Calu3 (cell line): ENCODE data around the gene CCDC97. TPM values are rescaled to one million over a fixed set of nuclear protein-coding genes. Genes with fewer than 3 reads are reported as not detected.

ENCODE experiments used
- BruUV-seq: library from RNA; stranded (reverse); fragments of 400-500 nt; replicated peaks from 2 replicates; lab custom pipeline; 2021; lab: Mats Ljungman, UMichigan
- CTCF ChIA-PET: fragments of 300-600 bp; sonication (Branson Sonifier 250); formaldehyde crosslinking; loops from one replicate; lab custom pipeline; 2022; ENCODE audit warnings: antibody characterized with exemption; lab: Charles Lee
- DNase-seq: peaks from one replicate; pipeline ENCODE4 v3.0.0; 2022
- H3K27ac Mint-ChIP-seq: one replicate; pipeline ENCODE4 v1.8.0; 2022; ENCODE audit warnings: mixed read lengths; ENCODE audit not compliant: unreplicated experiment
- H3K27me3 Mint-ChIP-seq: one replicate; pipeline ENCODE4 v1.8.0; 2022; ENCODE audit warnings: mixed read lengths; ENCODE audit not compliant: unreplicated experiment
- H3K36me3 Mint-ChIP-seq: one replicate; pipeline ENCODE4 v1.8.0; 2022; ENCODE audit warnings: mild to moderate bottlenecking, moderate library complexity, mixed read lengths; ENCODE audit not compliant: insufficient read depth, unreplicated experiment
- H3K4me1 Mint-ChIP-seq: one replicate; pipeline ENCODE4 v1.8.0; 2022; ENCODE audit warnings: mild to moderate bottlenecking, low read depth, mixed read lengths; ENCODE audit not compliant: unreplicated experiment
- H3K4me3 Mint-ChIP-seq: one replicate; pipeline ENCODE4 v1.8.0; 2022; ENCODE audit warnings: mild to moderate bottlenecking, low read depth, moderate library complexity, mixed read lengths; ENCODE audit not compliant: unreplicated experiment
- H3K9me3 Mint-ChIP-seq: one replicate; pipeline ENCODE4 v1.8.0; 2022; ENCODE audit warnings: low read depth, mixed read lengths; ENCODE audit not compliant: unreplicated experiment
- CTCF ChIP-seq: fragments of 200-600 bp; IDR thresholded peaks from one replicate; pipeline ENCODE4 v1.8.0; 2022; ENCODE audit warnings: antibody characterized with exemption; ENCODE audit not compliant: unreplicated experiment
- intact Hi-C: fragments of 100-400 bp; cut with micrococcal nuclease; formaldehyde crosslinking; loops from one replicate; pipeline ENCODE4 v1.10.0; 2022; ENCODE audit not compliant: unreplicated experiment
- total RNA-seq: library from RNA; stranded (reverse); gene quantifications from 2 replicates; pipeline ENCODE4 v1.2.3, GENCODE V29; 2022

Gene CCDC97
- total RNA-seq, 1 experiment from 2014 or later, result 45.8 TPM

GRCh38 chr19:41363371-41363752 is 53.4 kb downstream of the CCDC97 start:
- DNase-seq, result no peak
- Mint-ChIP-seq H3K4me3 (peak overlapping the region; percentile 95), H3K36me3 (peaks cover 31% of the 10 kb centered on the region), H3K4me1 (peaks cover 34% of the 10 kb centered on the region), H3K27me3 (no peaks in the 10 kb centered on the region), H3K27ac (peak overlapping the region; percentile 98), H3K9me3 (no peaks in the 10 kb centered on the region)
- intact Hi-C loops, result no loop called here
- no TSS peak for BruUV-seq
- CTCF ChIA-PET, result interaction anchor here (0.5 to 1.6 kb wide), 7 partner anchors 11 to 709 kb away, joined by 3 to 23 read pairs (median 4); partner anchors contain the start of genes DMAC2, HNRNPUL1 and TGFB1
- TF ChIP-seq CTCF, result no peak

GRCh38 chr19:41363753-41364523 is 54.0 kb downstream of the CCDC97 start, which contains the start of gene B9D2:
Gene B9D2 (minus strand): TSS chr19:41364149. CDS start chr19:41363519, 630 bp downstream.
- CTCF ChIA-PET, result interaction anchor here (0.5 to 1.6 kb wide), 7 partner anchors 12 to 708 kb away, joined by 3 to 23 read pairs (median 4); partner anchors contain the start of genes DMAC2, HNRNPUL1 and TGFB1
- peaks cover 34% of the 10 kb centered on the region for H3K4me1 Mint-ChIP-seq
- peaks cover 31% of the 10 kb centered on the region for H3K36me3 Mint-ChIP-seq
- H3K27ac Mint-ChIP-seq, result peak within 1 kb of the TSS; percentile 98
- peak within 1 kb of the TSS; percentile 95 for H3K4me3 Mint-ChIP-seq
- TSS peak; percentile 84 for BruUV-seq
- H3K27me3 Mint-ChIP-seq, result no peaks in the 10 kb centered on the region
- intact Hi-C loops, result no loop called here
- no peaks in the 10 kb centered on the region for H3K9me3 Mint-ChIP-seq
- TF ChIP-seq CTCF, result no peak
- peak; percentile 99 for DNase-seq

GRCh38 chr19:41364524-41365391 is 54.8 kb downstream of the CCDC97 start:
- intact Hi-C loops, result no loop called here
- H3K4me3 Mint-ChIP-seq, result peak overlapping the region; percentile 95
- H3K27me3 Mint-ChIP-seq, result no peaks in the 10 kb centered on the region
- no peak for TF ChIP-seq CTCF
- no peak for DNase-seq
- no peaks in the 10 kb centered on the region for H3K9me3 Mint-ChIP-seq
- peaks cover 31% of the 10 kb centered on the region for H3K36me3 Mint-ChIP-seq
- peaks cover 34% of the 10 kb centered on the region for H3K4me1 Mint-ChIP-seq
- peak overlapping the region; percentile 98 for H3K27ac Mint-ChIP-seq
- no TSS peak for BruUV-seq
- CTCF ChIA-PET, result interaction anchor here (0.7 to 1.6 kb wide), 5 partner anchors 13 to 241 kb away, joined by 3 to 23 read pairs (median 4); partner anchors contain the start of genes DMAC2 and TGFB1

GRCh38 chr19:41366089-41366488 is 56.1 kb downstream of the CCDC97 start:
- intact Hi-C loops, result no loop called here
- CTCF ChIA-PET, result interaction anchor here (0.5 to 1.5 kb wide), 5 partner anchors 13 to 1839 kb away, joined by 3 to 5 read pairs (median 4); partner anchors contain the start of gene PSG4
- peaks cover 34% of the 10 kb centered on the region for H3K4me1 Mint-ChIP-seq
- peak; percentile 41 for TF ChIP-seq CTCF
- peaks cover 31% of the 10 kb centered on the region for H3K36me3 Mint-ChIP-seq
- BruUV-seq, result no TSS peak
- H3K27ac Mint-ChIP-seq, result peak overlapping the region; percentile 28
- peak overlapping the region; percentile 3 for H3K4me3 Mint-ChIP-seq
- peak; percentile 35 for DNase-seq
- H3K9me3 Mint-ChIP-seq, result no peaks in the 10 kb centered on the region
- H3K27me3 Mint-ChIP-seq, result no peaks in the 10 kb centered on the region
